Muscle layer of duodenum (tissue), 2 donors: ENCODE data around the gene RAB4A.

ENCODE experiments used
- H3K27ac ChIP-seq: one replicate; pipeline ENCODE4 v1.7.0; 2013; ENCODE audit warnings: mild to moderate bottlenecking, low read length
- H3K27me3 ChIP-seq: one replicate; pipeline ENCODE4 v1.7.0; 2013; ENCODE audit warnings: low read depth, mild to moderate bottlenecking, control low read depth, low read length
- H3K36me3 ChIP-seq, 2 donors: one replicate each; pipeline ENCODE4 v1.7.0; 2013; ENCODE audit warnings: low read length in 2 of 2, control low read depth in 1 of 2, mild to moderate bottlenecking in 1 of 2; ENCODE audit not compliant: insufficient read depth in 2 of 2, control insufficient read depth in 1 of 2
- H3K4me1 ChIP-seq, 2 donors: one replicate each; pipeline ENCODE4 v1.7.0; 2013; ENCODE audit warnings: low read length in 2 of 2, mild to moderate bottlenecking in 2 of 2, control low read depth in 1 of 2, moderate library complexity in 1 of 2; ENCODE audit not compliant: insufficient read depth in 2 of 2, control insufficient read depth in 1 of 2
- H3K4me3 ChIP-seq, 2 donors: one replicate each; pipeline ENCODE4 v1.7.0; 2013; ENCODE audit warnings: low read length in 2 of 2, low read depth in 1 of 2, mild to moderate bottlenecking in 1 of 2
- H3K9me3 ChIP-seq, 2 donors: one replicate each; pipeline ENCODE4 v1.7.0; 2013; ENCODE audit warnings: low read length in 2 of 2, control low read depth in 1 of 2, mild to moderate bottlenecking in 1 of 2; ENCODE audit not compliant: control insufficient read depth in 1 of 2
- donor health status: healthy.

RAB4A gene

GRCh38 chr1:229247871-229248270, 23.0 kb upstream of the RAB4A start:
- H3K4me1 ChIP-seq = no peaks in the 10 kb centered on the region
- H3K9me3 ChIP-seq = peaks cover 7 to 10% of the 10 kb centered on the region in 2 donors
- H3K27ac ChIP-seq = no peak overlapping the region
- H3K4me3 ChIP-seq = no peak overlapping the region
- H3K27me3 ChIP-seq = no peaks in the 10 kb centered on the region
- H3K36me3 ChIP-seq = no peaks in the 10 kb centered on the region

- no peaks in the 10 kb centered on the region for H3K36me3 ChIP-seq
- no peaks in the 10 kb centered on the region for H3K9me3 ChIP-seq
- no peaks in the 10 kb centered on the region for H3K27me3 ChIP-seq
- H3K27ac ChIP-seq = no peak overlapping the region
- no peaks in the 10 kb centered on the region for H3K4me1 ChIP-seq
- H3K4me3 ChIP-seq = no peak overlapping the region
Observed at GRCh38 chr1:229248821-229249817, 21.8 kb upstream of the RAB4A start.

GRCh38 chr1:229249854-229250644, 20.9 kb upstream of the RAB4A start:
- H3K9me3 ChIP-seq = no peaks in the 10 kb centered on the region
- H3K27me3 ChIP-seq = no peaks in the 10 kb centered on the region
- no peak overlapping the region for H3K27ac ChIP-seq
- no peak overlapping the region for H3K4me3 ChIP-seq
- H3K4me1 ChIP-seq = no peaks in the 10 kb centered on the region
- H3K36me3 ChIP-seq = no peaks in the 10 kb centered on the region

- Histone ChIP-seq H3K4me1 (no peaks in the 10 kb centered on the region), H3K27me3 (no peaks in the 10 kb centered on the region), H3K9me3 (no peaks in the 10 kb centered on the region), H3K27ac (no peak overlapping the region), H3K4me3 (no peak overlapping the region), H3K36me3 (no peaks in the 10 kb centered on the region)
Observed at GRCh38 chr1:229251185-229251584, 19.7 kb upstream of the RAB4A start.

GRCh38 chr1:229252228-229252984, 18.5 kb upstream of the RAB4A start:
- no peaks in the 10 kb centered on the region for H3K27me3 ChIP-seq
- H3K4me3 ChIP-seq = no peak overlapping the region
- no peaks in the 10 kb centered on the region for H3K9me3 ChIP-seq
- no peaks in the 10 kb centered on the region for H3K36me3 ChIP-seq
- H3K27ac ChIP-seq = no peak overlapping the region
- no peaks in the 10 kb centered on the region for H3K4me1 ChIP-seq

- peaks cover 0 to 2% of the 10 kb centered on the region in 2 donors for H3K4me1 ChIP-seq
- H3K27ac ChIP-seq = peak overlapping the region; percentile 61
- no peaks in the 10 kb centered on the region for H3K27me3 ChIP-seq
- H3K4me3 ChIP-seq = peak overlapping the region in 1 of 2 donors; percentile 30
- no peaks in the 10 kb centered on the region for H3K36me3 ChIP-seq
- H3K9me3 ChIP-seq = no peaks in the 10 kb centered on the region
Observed at GRCh38 chr1:229253151-229253974, 17.5 kb upstream of the RAB4A start.

GRCh38 chr1:229254910-229255541, 15.9 kb upstream of the RAB4A start:
- H3K27ac ChIP-seq = no peak overlapping the region
- no peak overlapping the region for H3K4me3 ChIP-seq
- H3K36me3 ChIP-seq = no peaks in the 10 kb centered on the region
- no peaks in the 10 kb centered on the region for H3K27me3 ChIP-seq
- H3K4me1 ChIP-seq = peaks cover 0 to 6% of the 10 kb centered on the region in 2 donors
- no peaks in the 10 kb centered on the region for H3K9me3 ChIP-seq

GRCh38 chr1:229258031-229258756, 12.7 kb upstream of the RAB4A start:
- Histone ChIP-seq H3K4me3 (no peak overlapping the region), H3K27me3 (no peaks in the 10 kb centered on the region), H3K9me3 (no peaks in the 10 kb centered on the region), H3K36me3 (no peaks in the 10 kb centered on the region), H3K4me1 (peaks cover 0 to 6% of the 10 kb centered on the region in 2 donors), H3K27ac (no peak overlapping the region)

- Histone ChIP-seq H3K9me3 (no peaks in the 10 kb centered on the region), H3K4me1 (peaks cover 0 to 6% of the 10 kb centered on the region in 2 donors), H3K27ac (no peak overlapping the region), H3K36me3 (no peaks in the 10 kb centered on the region), H3K27me3 (no peaks in the 10 kb centered on the region), H3K4me3 (no peak overlapping the region)
Observed at GRCh38 chr1:229258757-229259060, 12.2 kb upstream of the RAB4A start.

GRCh38 chr1:229260297-229260696, 10.6 kb upstream of the RAB4A start:
- H3K4me3 ChIP-seq = no peak overlapping the region
- H3K4me1 ChIP-seq = peaks cover 0 to 6% of the 10 kb centered on the region in 2 donors
- no peak overlapping the region for H3K27ac ChIP-seq

More at GRCh38 chr1:229260297-229260696, 10.6 kb upstream of the RAB4A start:
- Histone ChIP-seq H3K27me3 (no peaks in the 10 kb centered on the region), H3K36me3 (no peaks in the 10 kb centered on the region), H3K9me3 (no peaks in the 10 kb centered on the region)
